Astrocyte (in vitro differentiated cells and primary cell): ENCODE results near the gene CRYBG3.

Experiments
- CTCF ChIP-seq: IDR thresholded peaks from 2 replicates; pipeline ENCODE4 v1.5.1; 2011; ENCODE audit warnings: low read depth, mild to moderate bottlenecking, inconsistent platforms, low read length, moderate library complexity; ENCODE audit not compliant: insufficient read depth
- EZH2 ChIP-seq: IDR thresholded peaks from 2 replicates; pipeline ENCODE4 v1.6.1; 2012; ENCODE audit warnings: mild to moderate bottlenecking, low read length, inconsistent platforms; ENCODE audit not compliant: insufficient read depth

GRCh38 chr3:97815149-97815917 is 6.5 kb upstream of the CRYBG3 start:
- TF ChIP-seq EZH2: no peak
- no peak for TF ChIP-seq CTCF
